ENCODE data around the gene KCNG2.

- no peak for TF ChIP-seq CTCF (IDR thresholded peaks at IDR 0.05 in 4 of 5, conservative IDR thresholded peaks at IDR 0.05 in 1 of 5)
- TF ChIP-seq POLR2A (IDR thresholded peaks at IDR 0.05): no peak
Observed at GRCh38 chr18:79756143-79756500, 41.6 kb upstream of the KCNG2 start.
